GM23338 (cell line): ENCODE measurements around the gene RNF8. TPM values are rescaled to one million over a fixed set of nuclear protein-coding genes. Genes with fewer than 3 reads are reported as not detected.

Experiments used
- ATAC-seq: fragments of 200-7000 bp; cut with Tn5 transposase; 3 replicates; pipeline ENCODE4 v1.9.1; 2020
- DNase-seq: peaks from one replicate; pipeline ENCODE4 v3.0.0-alpha.2; 2015; ENCODE audit warnings: low spot score
- H2AFZ ChIP-seq: fragments of 200-600 bp; sonication (generic); 2 replicates; pipeline ENCODE4 v1.8.0; 2016; ENCODE audit warnings: antibody characterized with exemption, mild to moderate bottlenecking, moderate library complexity
- H3F3A ChIP-seq: fragments of 200-600 bp; sonication (generic); replicated peaks from 2 replicates; pipeline ENCODE4 v1.8.0; 2017; ENCODE audit warnings: antibody characterized with exemption, mixed run types, low read depth
- H3K27ac ChIP-seq: fragments of 200-600 bp; sonication (generic); 2 replicates; pipeline ENCODE4 v1.6.1; 2016; ENCODE audit warnings: low read depth
- H3K27me3 ChIP-seq: fragments of 200-600 bp; sonication (generic); 2 replicates; pipeline ENCODE4 v1.8.0; 2016; ENCODE audit warnings: mild to moderate bottlenecking, mixed run types, moderate library complexity; ENCODE audit not compliant: insufficient read depth
- H3K36me3 ChIP-seq: fragments of 200-600 bp; sonication (generic); 2 replicates; pipeline ENCODE4 v1.8.0; 2016; ENCODE audit warnings: mild to moderate bottlenecking; ENCODE audit not compliant: insufficient read depth
- H3K4me1 ChIP-seq: fragments of 200-600 bp; sonication (generic); 2 replicates; pipeline ENCODE4 v1.8.0; 2016; ENCODE audit warnings: mild to moderate bottlenecking, moderate library complexity; ENCODE audit not compliant: insufficient read depth
- H3K4me2 ChIP-seq: fragments of 200-600 bp; sonication (generic); 2 replicates; pipeline ENCODE4 v1.7.1; 2017; ENCODE audit warnings: mixed run types
- H3K4me3 ChIP-seq: fragments of 200-600 bp; sonication (generic); 2 replicates; pipeline ENCODE4 v1.6.1; 2016; ENCODE audit warnings: mixed run types
- H3K79me2 ChIP-seq: fragments of 200-600 bp; sonication (generic); replicated peaks from 2 replicates; pipeline ENCODE4 v1.8.0; 2017; ENCODE audit warnings: mild to moderate bottlenecking; ENCODE audit not compliant: insufficient read depth
- H3K9me2 ChIP-seq: fragments of 200-600 bp; sonication (generic); 2 replicates; pipeline ENCODE4 v1.8.0; 2017; ENCODE audit not compliant: insufficient read depth
- H4K20me1 ChIP-seq: fragments of 200-600 bp; sonication (generic); replicated peaks from 2 replicates; pipeline ENCODE4 v1.8.0; 2017; ENCODE audit warnings: mild to moderate bottlenecking; ENCODE audit not compliant: insufficient read depth
- H3K27ac Mint-ChIP-seq: 2 replicates; pipeline ENCODE4 v1.8.0; 2020; ENCODE audit warnings: inconsistent platforms, mild to moderate bottlenecking, moderate library complexity, mixed read lengths
- H3K27me3 Mint-ChIP-seq: 3 replicates; pipeline ENCODE4 v1.8.0; 2022; ENCODE audit warnings: low read depth, mild to moderate bottlenecking, moderate library complexity, mixed read lengths, inconsistent platforms; ENCODE audit not compliant: insufficient read depth, poor library complexity
- H3K36me3 Mint-ChIP-seq: 3 replicates; pipeline ENCODE4 v1.8.0; 2021; ENCODE audit warnings: low read depth, mild to moderate bottlenecking, inconsistent platforms, moderate library complexity, mixed read lengths
- H3K4me1 Mint-ChIP-seq: 3 replicates; pipeline ENCODE4 v1.8.0; 2020; ENCODE audit warnings: mild to moderate bottlenecking, inconsistent platforms, mixed read lengths
- H3K4me3 Mint-ChIP-seq: 3 replicates; pipeline ENCODE4 v1.8.0; 2021; ENCODE audit warnings: moderate library complexity, mild to moderate bottlenecking, inconsistent platforms, mixed read lengths
- H3K9me3 Mint-ChIP-seq: 3 replicates; pipeline ENCODE4 v1.8.0; 2020; ENCODE audit warnings: moderate library complexity, mild to moderate bottlenecking, inconsistent platforms, mixed read lengths
- CREB1 ChIP-seq: fragments of 250-450 bp; sonication (Bioruptor Pico); IDR thresholded peaks from 2 replicates; pipeline ENCODE4 v1.5.0; 2020; ENCODE audit warnings: low read depth, mild to moderate bottlenecking, moderate library complexity
- EZH2 ChIP-seq: fragments of 200-600 bp; sonication (generic); IDR thresholded peaks from one replicate; pipeline ENCODE4 v1.8.0; 2017; ENCODE audit warnings: antibody characterized with exemption, mild to moderate bottlenecking, low read depth; ENCODE audit not compliant: unreplicated experiment
- STAT1 ChIP-seq: IDR thresholded peaks from one replicate; pipeline ENCODE4 v1.6.1; 2016; ENCODE audit warnings: antibody characterized with exemption; ENCODE audit not compliant: unreplicated experiment
- ZNF114 ChIP-seq: fragments of 250-450 bp; sonication (Bioruptor Pico); IDR thresholded peaks from 2 replicates; pipeline ENCODE4 v1.5.0; 2020; ENCODE audit warnings: mild to moderate bottlenecking, moderate library complexity
- ZNF331 ChIP-seq: fragments of 250-450 bp; sonication (Bioruptor Pico); IDR thresholded peaks from 2 replicates; pipeline ENCODE4 v1.5.0; 2020; ENCODE audit warnings: low read depth, mild to moderate bottlenecking, moderate library complexity
- polyA plus RNA-seq: library from polyadenylated mRNA; unstranded; fragments of >200 nt; fragmentation: Nextera tagmentation; extraction: Ambion mirVana; gene quantifications from 2 replicates; pipeline ENCODE4 v1.2.1, GENCODE V29; 2016
- total RNA-seq: library from RNA; depleted of rRNA; stranded (reverse); fragments of >200 nt; shearing (Covaris generic); gene quantifications from 2 replicates; pipeline ENCODE4 v1.2.3, GENCODE V29; 2014
- TF ChIP-seq, protein P1 (sequence below), 2 experiments: fragments of 200-600 bp in 1 of 2; sonication (generic) in 1 of 2; conservative IDR thresholded peaks; 2 replicates each; pipeline versions ENCODE4 v1.5.1 to v1.6.1; 2016 to 2017; ENCODE audit warnings: antibody characterized with exemption in 2 of 2, low read depth in 2 of 2, mild to moderate bottlenecking in 2 of 2, moderate library complexity in 1 of 2
- TF ChIP-seq, protein P2 (sequence below): IDR thresholded peaks from 2 replicates; pipeline ENCODE4 v1.6.1; 2016; ENCODE audit warnings: antibody characterized with exemption

RNF8 gene
- total and polyA plus RNA-seq, 2 experiments from 2014 or later, result 41.6 to 55.2 TPM

DNA sequence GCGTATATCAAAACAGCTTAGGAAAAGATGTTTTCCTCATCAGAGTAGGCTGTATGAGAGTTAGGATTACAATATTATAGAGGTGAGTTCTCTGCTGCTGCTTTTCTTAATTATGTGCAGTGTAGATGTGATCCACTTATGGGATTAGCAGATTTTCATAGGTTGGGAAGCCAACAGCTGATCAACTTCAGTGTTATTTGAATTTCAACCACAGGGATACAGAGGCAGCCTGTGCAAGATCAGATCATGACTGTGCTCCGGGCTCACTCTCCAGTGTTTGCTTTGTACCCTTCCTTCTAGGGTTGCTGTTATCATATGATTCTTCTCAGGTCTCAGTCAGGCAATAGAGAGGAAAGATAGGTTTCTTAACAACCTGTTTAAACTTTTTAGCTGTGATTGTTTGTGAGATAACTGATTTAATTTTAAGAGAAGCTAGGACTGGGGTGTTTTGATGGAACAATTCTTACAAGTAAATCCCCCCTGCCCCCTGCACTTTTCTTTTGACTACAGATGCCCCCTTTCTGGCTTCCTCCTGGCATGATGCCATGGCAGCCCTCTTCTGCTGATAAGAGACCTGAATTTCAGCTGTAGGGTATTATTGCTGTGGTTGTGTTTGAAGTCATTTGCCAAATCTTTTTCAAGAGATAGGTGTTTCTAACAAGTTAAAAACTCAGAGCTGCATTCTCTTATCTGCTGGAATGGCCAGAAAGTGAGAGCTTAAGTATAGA is 8.5 kb downstream of the RNF8 start (continued):
- TF ChIP-seq, protein P1, sequence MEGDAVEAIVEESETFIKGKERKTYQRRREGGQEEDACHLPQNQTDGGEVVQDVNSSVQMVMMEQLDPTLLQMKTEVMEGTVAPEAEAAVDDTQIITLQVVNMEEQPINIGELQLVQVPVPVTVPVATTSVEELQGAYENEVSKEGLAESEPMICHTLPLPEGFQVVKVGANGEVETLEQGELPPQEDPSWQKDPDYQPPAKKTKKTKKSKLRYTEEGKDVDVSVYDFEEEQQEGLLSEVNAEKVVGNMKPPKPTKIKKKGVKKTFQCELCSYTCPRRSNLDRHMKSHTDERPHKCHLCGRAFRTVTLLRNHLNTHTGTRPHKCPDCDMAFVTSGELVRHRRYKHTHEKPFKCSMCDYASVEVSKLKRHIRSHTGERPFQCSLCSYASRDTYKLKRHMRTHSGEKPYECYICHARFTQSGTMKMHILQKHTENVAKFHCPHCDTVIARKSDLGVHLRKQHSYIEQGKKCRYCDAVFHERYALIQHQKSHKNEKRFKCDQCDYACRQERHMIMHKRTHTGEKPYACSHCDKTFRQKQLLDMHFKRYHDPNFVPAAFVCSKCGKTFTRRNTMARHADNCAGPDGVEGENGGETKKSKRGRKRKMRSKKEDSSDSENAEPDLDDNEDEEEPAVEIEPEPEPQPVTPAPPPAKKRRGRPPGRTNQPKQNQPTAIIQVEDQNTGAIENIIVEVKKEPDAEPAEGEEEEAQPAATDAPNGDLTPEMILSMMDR (conservative IDR thresholded peaks at IDR 0.05; ENCODE audit: low read depth in 2 of 2), result no peak
- TF ChIP-seq ZNF114 (CRISPR knock-in tag) (no peak), STAT1 (no peak), ZNF331 (CRISPR knock-in tag) (no peak), EZH2 (no peak)
- TF ChIP-seq, protein P2, sequence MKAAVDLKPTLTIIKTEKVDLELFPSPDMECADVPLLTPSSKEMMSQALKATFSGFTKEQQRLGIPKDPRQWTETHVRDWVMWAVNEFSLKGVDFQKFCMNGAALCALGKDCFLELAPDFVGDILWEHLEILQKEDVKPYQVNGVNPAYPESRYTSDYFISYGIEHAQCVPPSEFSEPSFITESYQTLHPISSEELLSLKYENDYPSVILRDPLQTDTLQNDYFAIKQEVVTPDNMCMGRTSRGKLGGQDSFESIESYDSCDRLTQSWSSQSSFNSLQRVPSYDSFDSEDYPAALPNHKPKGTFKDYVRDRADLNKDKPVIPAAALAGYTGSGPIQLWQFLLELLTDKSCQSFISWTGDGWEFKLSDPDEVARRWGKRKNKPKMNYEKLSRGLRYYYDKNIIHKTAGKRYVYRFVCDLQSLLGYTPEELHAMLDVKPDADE, result no peak

DNA sequence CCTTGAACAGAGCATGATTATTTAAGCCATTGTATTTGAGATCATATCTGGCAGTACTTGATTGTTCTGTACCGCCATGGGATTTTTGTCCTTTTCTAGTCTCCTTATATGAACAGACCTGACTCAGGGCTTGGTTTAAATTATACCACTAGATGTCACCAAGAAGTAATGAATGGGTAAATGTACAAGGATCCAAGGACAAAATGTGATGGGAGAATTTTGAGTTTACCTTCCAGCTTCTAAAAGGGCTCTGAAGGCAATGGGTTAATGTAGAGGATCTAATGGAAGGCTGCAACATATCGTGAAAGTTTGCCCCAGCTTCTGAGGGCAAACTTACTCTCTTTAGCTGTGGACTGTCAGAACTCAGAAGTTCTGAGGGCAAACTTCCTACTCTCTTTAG is 12.0 kb downstream of the RNF8 start:
- no peaks in the 10 kb centered on the region for H3K9me3 Mint-ChIP-seq
- DNase-seq, result peak; percentile 10
- H3K4me1 ChIP-seq, result no peaks in the 10 kb centered on the region

More for the DNA sequence above, 12.0 kb downstream of the RNF8 start:
- H3K36me3 ChIP-seq, result peaks cover 6% of the 10 kb centered on the region; the same call in 1 of the 2 replicates
- no peak overlapping the region for H3K4me3 ChIP-seq
- Mint-ChIP-seq H3K27me3 (no peaks in the 10 kb centered on the region), H3K4me3 (no peak overlapping the region), H3K27ac (no peak overlapping the region), H3K4me1 (no peaks in the 10 kb centered on the region), H3K36me3 (peaks cover 25% of the 10 kb centered on the region)
- no peak for ATAC-seq
- H3K9me2 ChIP-seq, result no peaks in the 10 kb centered on the region
- TF ChIP-seq, protein P1 (conservative IDR thresholded peaks at IDR 0.05; ENCODE audit: low read depth in 2 of 2), result peak in 1 of 2 experiments; percentile 5; a peak in 1 of 4 replicates
- no peak for TF ChIP-seq CREB1 (CRISPR knock-in tag)
- no peak overlapping the region for H2AFZ ChIP-seq
- H3K79me2 ChIP-seq, result peaks cover 30% of the 10 kb centered on the region
- no peaks in the 10 kb centered on the region for H3F3A ChIP-seq
- H3K27me3 ChIP-seq, result no peaks in the 10 kb centered on the region
- no peak overlapping the region for H3K4me2 ChIP-seq
- peaks cover 5% of the 10 kb centered on the region; the same call in 1 of the 2 replicates for H4K20me1 ChIP-seq
- H3K27ac ChIP-seq, result no peak overlapping the region
